Heart left ventricle (tissue), 16 donors: Measurements from ENCODE around the gene SH3RF3. TPM values are rescaled to one million over a fixed set of nuclear protein-coding genes. Genes with fewer than 3 reads are reported as not detected.
A peak's percentile ranks its signal among the peaks of the same experiment; 100 is the strongest.

ENCODE experiments used
- ATAC-seq, 4 donors: fragments of 200-7000 bp; cut with Tn5 transposase; one replicate each; pipeline ENCODE4 v1.9.1; 2020 to 2022; ENCODE audit warnings: moderate library complexity in 4 of 4, mild to moderate bottlenecking in 3 of 4, moderate number of reproducible peaks in 1 of 4
- DNase-seq, 5 donors: peaks; one replicate each; pipeline ENCODE4 v3.0.0-alpha.2; 2020
- H3K27ac ChIP-seq, 12 donors: fragments of 200-600 bp; sonication (generic) in 4 of 12; one replicate each; pipeline versions ENCODE4 v1.5.0 to v1.8.0; 2016 to 2022; ENCODE audit warnings: mild to moderate bottlenecking in 2 of 12
- H3K27me3 ChIP-seq, 9 donors: fragments of 200-600 bp; sonication (generic) in 2 of 9; one replicate each; pipeline versions ENCODE4 v1.5.1 to v1.8.0; 2016 to 2022; ENCODE audit warnings: mild to moderate bottlenecking in 3 of 9
- H3K36me3 ChIP-seq, 9 donors: fragments of 200-600 bp; sonication (generic) in 2 of 9; one replicate each; pipeline versions ENCODE4 v1.5.0 to v1.8.0; 2018 to 2022; ENCODE audit warnings: mild to moderate bottlenecking in 2 of 9
- H3K4me1 ChIP-seq, 12 donors: fragments of 200-600 bp; sonication (generic) in 4 of 12; one replicate each; pipeline versions ENCODE4 v1.5.0 to v1.8.0; 2016 to 2022; ENCODE audit warnings: mild to moderate bottlenecking in 3 of 12
- H3K4me3 ChIP-seq, 12 donors: fragments of 200-600 bp; sonication (generic) in 4 of 12; one replicate each; pipeline versions ENCODE4 v1.5.0 to v1.8.0; 2017 to 2022; ENCODE audit warnings: mild to moderate bottlenecking in 9 of 12, moderate library complexity in 4 of 12
- H3K9me3 ChIP-seq, 12 donors: fragments of 200-600 bp; sonication (generic) in 4 of 12; one replicate each; pipeline versions ENCODE4 v1.5.0 to v1.8.0; 2016 to 2022; ENCODE audit warnings: mild to moderate bottlenecking in 1 of 12
- POLR2A ChIP-seq, 2 donors: fragments of 450-650 bp; IDR thresholded peaks; one replicate each; pipeline ENCODE4 v1.6.1; 2017; ENCODE audit warnings: antibody characterized with exemption in 2 of 2, mild to moderate bottlenecking in 2 of 2, moderate library complexity in 2 of 2
- WGBS, 4 donors: extraction: QIAGEN DNeasy Blood & Tissue Kit in 2 of 4; methylation state at CpG; one replicate each; pipeline versions ENCODE4 v1.1.5 to v1.1.7; 2013 to 2018; 5-methylcytosine and 5-hydroxymethylcytosine counted together
- intact Hi-C, 10 donors: fragments of 100-400 bp; cut with DNase I; formaldehyde crosslinking; loops; one replicate each; pipeline versions ENCODE4 v1.11.1 to v1.14.2; 2022
- polyA plus RNA-seq, 2 donors: library from polyadenylated mRNA; stranded (reverse); fragments of 200-250 nt; gene quantifications; one replicate each; pipeline ENCODE4 v1.2.3, GENCODE V29; 2013
- total RNA-seq, 9 donors: library from RNA; depleted of rRNA in 2 of 9; stranded (reverse); fragments of >200 nt in 2 of 9; fragmentation: NEBNext Ultra II Directional in 3 of 9; extraction: Animal tissue kit (Norgen Biotek cat#: 25700) in 3 of 9; gene quantifications; one replicate each; pipeline versions ENCODE4 v1.1.0 to v1.2.4, GENCODE V29; 2016 to 2023
- TF ChIP-seq, protein P1 (sequence below), 12 donors: fragments of 200-600 bp; sonication (generic) in 4 of 12; IDR thresholded peaks; one replicate each; pipeline versions ENCODE4 v1.5.0 to v1.8.0; 2018 to 2022; ENCODE audit warnings: antibody characterized with exemption in 12 of 12, mild to moderate bottlenecking in 5 of 12
- donor health status: ischemic (EF 13 %, LVEDD 7.1; RV severe dilation, severe dysfunction).
- donor health status: healthy with polysubstance abuse.
- donor health status: DM: no; HTN: yes; CAD: no.
- donor health status: DM: no; HTN: no; CAD: no.
- donor health status: ischemic (EF 25% LVEDD 6.9; RV normal size, moderate dysfunction).
- donor health status: ischemic (EF 25% LVEDD 5.7; RV mildly dilated, moderate dysfunction).
- donor health status: healthy.
- donor health status: DM: yes; HTN: yes; CAD: no.
- donor health status: ischemic (EF 35%, LVEDD 5.7; RV mildly dilated, moderate dysfunction).
- donor health status: nonischemic (EF 11% LVEDD 7.7; RV severe dilation, severe dysfunction).
- donor health status: DM: yes; HTN: yes; CAD: no.
- donor health status: PGD.
- donor health status: ischemic (EF 29% LVEDD 5.4; RV normal size, mild dysfunction).
- donor health status: nonischemic (EF 23%, LVEDD 6.1; RV moderate dilation, normal function).

SH3RF3 gene
- total and polyA plus RNA-seq, 11 donors: 5.2 to 15.7 (median 7.9) TPM

- ATAC-seq (peak in 1 of 4 donors; percentile 66), DNase-seq (no peak)
- Histone ChIP-seq H3K9me3 (no peaks in the 10 kb centered on the region), H3K36me3 (no peaks in the 10 kb centered on the region), H3K27me3 (no peaks in the 10 kb centered on the region), H3K4me1 (peaks cover 10 to 56% (median 37%) of the 10 kb centered on the region in 12 donors), H3K4me3 (no peak overlapping the region), H3K27ac (peak overlapping the region in 3 of 12 donors; percentile 21 to 46 (median 26))
- WGBS, 4 donors: 46 to 63% (median 57%) methylated on average over 3 of the region's 3 CpGs
- intact Hi-C loops: loop anchor here in 2 of 10 donors (2.0 to 10.0 kb wide), 2 partner anchors 37 to 113 kb away; no protein-coding TSS in a partner anchor
- TF ChIP-seq, protein P1, sequence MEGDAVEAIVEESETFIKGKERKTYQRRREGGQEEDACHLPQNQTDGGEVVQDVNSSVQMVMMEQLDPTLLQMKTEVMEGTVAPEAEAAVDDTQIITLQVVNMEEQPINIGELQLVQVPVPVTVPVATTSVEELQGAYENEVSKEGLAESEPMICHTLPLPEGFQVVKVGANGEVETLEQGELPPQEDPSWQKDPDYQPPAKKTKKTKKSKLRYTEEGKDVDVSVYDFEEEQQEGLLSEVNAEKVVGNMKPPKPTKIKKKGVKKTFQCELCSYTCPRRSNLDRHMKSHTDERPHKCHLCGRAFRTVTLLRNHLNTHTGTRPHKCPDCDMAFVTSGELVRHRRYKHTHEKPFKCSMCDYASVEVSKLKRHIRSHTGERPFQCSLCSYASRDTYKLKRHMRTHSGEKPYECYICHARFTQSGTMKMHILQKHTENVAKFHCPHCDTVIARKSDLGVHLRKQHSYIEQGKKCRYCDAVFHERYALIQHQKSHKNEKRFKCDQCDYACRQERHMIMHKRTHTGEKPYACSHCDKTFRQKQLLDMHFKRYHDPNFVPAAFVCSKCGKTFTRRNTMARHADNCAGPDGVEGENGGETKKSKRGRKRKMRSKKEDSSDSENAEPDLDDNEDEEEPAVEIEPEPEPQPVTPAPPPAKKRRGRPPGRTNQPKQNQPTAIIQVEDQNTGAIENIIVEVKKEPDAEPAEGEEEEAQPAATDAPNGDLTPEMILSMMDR (IDR thresholded peaks at IDR 0.05): no peak
- TF ChIP-seq POLR2A (IDR thresholded peaks at IDR 0.05): no peak
These were observed 118.8 kb downstream of the SH3RF3 start for GRCh38 chr2:109247812-109248211.

GRCh38 chr2:109248590-109248989 lies 119.6 kb downstream of the SH3RF3 start:
- Histone ChIP-seq H3K27ac (peak overlapping the region in 3 of 12 donors; percentile 7 to 46 (median 26)), H3K27me3 (no peaks in the 10 kb centered on the region), H3K36me3 (no peaks in the 10 kb centered on the region), H3K9me3 (no peaks in the 10 kb centered on the region), H3K4me3 (no peak overlapping the region), H3K4me1 (peaks cover 10 to 48% (median 29%) of the 10 kb centered on the region in 12 donors)
- DNase-seq (no peak), ATAC-seq (no peak)
- TF ChIP-seq, protein P1 (IDR thresholded peaks at IDR 0.05): no peak
- TF ChIP-seq POLR2A (IDR thresholded peaks at IDR 0.05): no peak
- WGBS, 4 donors: 84 to 88% (median 86%) methylated on average over 2 of the region's 2 CpGs
- intact Hi-C loops: loop anchor here in 2 of 10 donors (2.0 to 10.0 kb wide), 2 partner anchors 36 to 114 kb away; no protein-coding TSS in a partner anchor

DNA sequence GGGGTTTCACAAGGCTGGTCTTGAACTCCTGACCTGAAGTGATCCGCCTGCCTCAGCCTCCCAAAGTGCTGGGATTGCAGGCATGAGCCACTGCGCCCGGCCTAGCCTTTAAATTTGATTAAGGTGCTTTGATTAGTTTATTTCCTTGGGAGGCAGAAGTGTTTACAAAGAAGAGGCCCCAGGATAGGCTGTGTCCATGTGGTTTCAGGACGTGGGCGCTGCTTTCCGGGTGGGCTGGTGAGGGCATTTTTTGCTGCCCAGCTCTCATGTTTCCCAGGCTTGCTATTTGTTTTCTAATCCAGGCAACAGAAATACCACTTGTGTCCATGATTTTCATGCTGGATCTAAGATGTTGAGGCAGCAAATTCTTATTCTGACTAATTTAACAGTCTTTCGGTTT lies 124.2 kb downstream of the SH3RF3 start:
- Histone ChIP-seq H3K36me3 (no peaks in the 10 kb centered on the region), H3K27me3 (no peaks in the 10 kb centered on the region), H3K27ac (no peak overlapping the region), H3K9me3 (no peaks in the 10 kb centered on the region), H3K4me3 (no peak overlapping the region), H3K4me1 (peaks cover 0 to 48% (median 22%) of the 10 kb centered on the region in 12 donors)
- intact Hi-C loops: no loop called here
- DNase-seq (no peak), ATAC-seq (no peak)
- WGBS, 4 donors: 94 to 96% (median 96%) methylated on average over 7 of the region's 7 CpGs
- TF ChIP-seq POLR2A (IDR thresholded peaks at IDR 0.05): no peak
- TF ChIP-seq, protein P1 (IDR thresholded peaks at IDR 0.05): no peak

GRCh38 chr2:109254174-109254904 lies 125.3 kb downstream of the SH3RF3 start:
- no peaks in the 10 kb centered on the region for H3K27me3 ChIP-seq
- no peak overlapping the region for H3K4me3 ChIP-seq
- TF ChIP-seq, protein P1 (IDR thresholded peaks at IDR 0.05): no peak
- TF ChIP-seq POLR2A (IDR thresholded peaks at IDR 0.05): no peak
- H3K9me3 ChIP-seq: no peaks in the 10 kb centered on the region
- H3K27ac ChIP-seq: no peak overlapping the region
- H3K4me1 ChIP-seq: peaks cover 0 to 50% (median 26%) of the 10 kb centered on the region in 12 donors
- DNase-seq (no peak), ATAC-seq (peak in 1 of 4 donors; percentile 27)
- WGBS, 4 donors: 96 to 97% (median 96%) methylated on average over 6 to 12 of the region's 12 CpGs
- no peaks in the 10 kb centered on the region for H3K36me3 ChIP-seq
- intact Hi-C loops: no loop called here
